ENCODE data around the gene MED25.

DNA sequence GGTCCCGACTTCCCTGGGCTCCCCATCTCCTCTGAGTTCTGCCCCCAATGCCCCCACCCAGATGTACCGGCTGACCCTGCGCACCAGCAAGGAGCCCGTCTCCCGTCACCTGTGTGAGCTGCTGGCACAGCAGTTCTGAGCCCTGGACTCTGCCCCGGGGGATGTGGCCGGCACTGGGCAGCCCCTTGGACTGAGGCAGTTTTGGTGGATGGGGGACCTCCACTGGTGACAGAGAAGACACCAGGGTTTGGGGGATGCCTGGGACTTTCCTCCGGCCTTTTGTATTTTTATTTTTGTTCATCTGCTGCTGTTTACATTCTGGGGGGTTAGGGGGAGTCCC is 11.5 kb upstream of the MED25 start:
- TF ChIP-seq CTCF (IDR thresholded peaks at IDR 0.05; ENCODE audit: insufficient read depth, low read length, poor library complexity, severe bottlenecking) (no peak), EZH2phosphoT487 (conservative IDR thresholded peaks at IDR 0.05; ENCODE audit: low read length) (no peak)
